ENCODE results near the gene ICAM4.
A peak's percentile ranks its signal among the peaks of the same experiment; 100 is the strongest.
"Not testable (repeated sequence)": the region's sequence is repeated elsewhere in the genome, so short reads cannot be mapped to it uniquely, and the experiment has no call there.

ICAM4 gene

GRCh38 chr19:10269333-10270179 is 17.2 kb upstream of the ICAM4 start:
- peak in 50 of 51 donors; percentile 2 to 79 (median 48) for DNase-seq

DNA sequence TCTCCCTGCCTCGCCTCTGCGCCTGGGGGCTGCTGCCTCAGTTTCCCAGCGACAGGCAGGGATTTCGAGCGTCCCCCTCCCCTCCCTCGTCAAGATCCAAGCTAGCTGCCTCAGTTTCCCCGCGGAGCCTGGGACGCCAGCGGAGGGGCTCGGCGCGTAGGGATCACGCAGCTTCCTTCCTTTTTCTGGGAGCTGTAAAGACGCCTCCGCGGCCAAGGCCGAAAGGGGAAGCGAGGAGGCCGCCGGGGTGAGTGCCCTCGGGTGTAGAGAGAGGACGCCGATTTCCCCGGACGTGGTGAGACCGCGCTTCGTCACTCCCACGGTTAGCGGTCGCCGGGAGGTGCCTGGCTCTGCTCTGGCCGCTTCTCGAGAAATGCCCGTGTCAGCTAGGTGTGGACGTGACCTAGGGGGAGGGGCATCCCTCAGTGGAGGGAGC is 16.6 kb upstream of the ICAM4 start:
- peak in 24 of 51 donors; percentile 5 to 53 (median 16) for DNase-seq

DNA sequence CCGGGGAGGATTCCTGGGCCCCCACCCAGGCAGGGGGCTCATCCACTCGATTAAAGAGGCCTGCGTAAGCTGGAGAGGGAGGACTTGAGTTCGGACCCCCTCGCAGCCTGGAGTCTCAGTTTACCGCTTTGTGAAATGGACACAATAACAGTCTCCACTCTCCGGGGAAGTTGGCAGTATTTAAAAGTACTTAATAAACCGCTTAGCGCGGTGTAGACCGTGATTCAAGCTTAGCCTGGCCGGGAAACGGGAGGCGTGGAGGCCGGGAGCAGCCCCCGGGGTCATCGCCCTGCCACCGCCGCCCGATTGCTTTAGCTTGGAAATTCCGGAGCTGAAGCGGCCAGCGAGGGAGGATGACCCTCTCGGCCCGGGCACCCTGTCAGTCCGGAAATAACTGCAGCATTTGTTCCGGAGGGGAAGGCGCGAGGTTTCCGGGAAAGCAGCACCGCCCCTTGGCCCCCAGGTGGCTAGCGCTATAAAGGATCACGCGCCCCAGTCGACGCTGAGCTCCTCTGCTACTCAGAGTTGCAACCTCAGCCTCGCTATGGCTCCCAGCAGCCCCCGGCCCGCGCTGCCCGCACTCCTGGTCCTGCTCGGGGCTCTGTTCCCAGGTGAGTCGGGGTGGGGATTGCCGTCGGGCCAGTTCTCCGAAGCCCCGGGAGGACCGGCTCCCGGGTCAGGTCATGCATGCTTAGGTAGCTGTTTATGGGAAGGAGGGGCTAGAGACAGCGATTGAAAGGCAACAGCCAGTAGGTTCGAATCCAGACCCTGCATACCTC is 15.9 kb upstream of the ICAM4 start, which contains the start of gene ICAM1:
Gene ICAM1 (plus strand): TSS at position 505 of the 779 bp plus-strand sequence. CDS start 40 bp downstream, at position 545.
- peak in 24 of 51 donors; percentile 2 to 51 (median 16) for DNase-seq

DNA sequence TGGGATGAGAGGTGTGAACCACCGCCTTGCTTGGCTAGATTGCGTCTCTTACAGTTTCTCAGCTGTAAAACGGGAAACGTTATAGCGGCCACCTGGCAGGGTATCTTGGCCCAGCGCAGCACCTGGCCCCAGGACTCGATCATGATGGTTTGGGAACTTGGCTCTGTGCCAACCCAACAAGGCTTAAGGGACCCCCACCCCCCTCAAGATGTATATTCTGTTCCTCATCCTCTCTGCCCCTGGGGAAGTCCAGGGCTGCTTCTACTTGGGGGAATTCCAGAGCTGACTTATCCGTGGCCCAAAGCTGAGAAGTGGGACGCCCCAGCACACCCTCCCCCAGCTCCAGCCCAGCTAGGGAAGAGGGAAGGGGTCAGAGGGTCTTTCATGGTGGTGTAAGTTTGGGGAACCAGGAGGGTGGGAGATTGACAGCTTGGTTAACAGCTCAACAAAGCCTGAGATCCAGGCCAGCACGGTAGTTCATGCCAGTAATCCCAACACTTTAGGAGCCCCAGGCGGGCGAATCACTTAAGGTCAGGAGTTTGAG is 15.1 kb upstream of the ICAM4 start:
- DNase-seq = peak in 2 of 51 donors; percentile 4 to 17

GRCh38 chr19:10274589-10274988 is 12.2 kb upstream of the ICAM4 start:
- DNase-seq = no peak

- DNase-seq = no peak
Observed at GRCh38 chr19:10277795-10278589, 8.8 kb upstream of the ICAM4 start.

DNA sequence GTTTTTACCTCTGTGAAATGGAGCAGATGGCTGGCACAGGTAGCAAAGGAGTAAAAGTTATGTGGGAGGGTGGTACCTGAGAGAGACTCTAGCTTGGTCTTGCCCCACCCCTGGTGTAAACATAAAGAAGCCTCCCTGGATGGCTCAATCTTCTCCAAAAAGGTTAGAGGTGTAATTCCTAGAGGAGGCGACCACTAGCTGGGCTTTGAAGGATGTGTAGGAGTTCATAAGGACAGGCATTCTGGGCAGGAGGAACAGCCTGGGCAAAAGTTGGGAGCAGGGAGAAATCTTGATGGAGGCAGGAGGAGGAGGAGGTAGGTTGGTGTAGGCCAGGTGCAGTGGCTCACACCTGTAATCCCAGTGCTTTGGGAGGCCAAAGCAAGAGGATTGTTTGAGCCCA is 7.8 kb upstream of the ICAM4 start:
- DNase-seq = no peak

DNA sequence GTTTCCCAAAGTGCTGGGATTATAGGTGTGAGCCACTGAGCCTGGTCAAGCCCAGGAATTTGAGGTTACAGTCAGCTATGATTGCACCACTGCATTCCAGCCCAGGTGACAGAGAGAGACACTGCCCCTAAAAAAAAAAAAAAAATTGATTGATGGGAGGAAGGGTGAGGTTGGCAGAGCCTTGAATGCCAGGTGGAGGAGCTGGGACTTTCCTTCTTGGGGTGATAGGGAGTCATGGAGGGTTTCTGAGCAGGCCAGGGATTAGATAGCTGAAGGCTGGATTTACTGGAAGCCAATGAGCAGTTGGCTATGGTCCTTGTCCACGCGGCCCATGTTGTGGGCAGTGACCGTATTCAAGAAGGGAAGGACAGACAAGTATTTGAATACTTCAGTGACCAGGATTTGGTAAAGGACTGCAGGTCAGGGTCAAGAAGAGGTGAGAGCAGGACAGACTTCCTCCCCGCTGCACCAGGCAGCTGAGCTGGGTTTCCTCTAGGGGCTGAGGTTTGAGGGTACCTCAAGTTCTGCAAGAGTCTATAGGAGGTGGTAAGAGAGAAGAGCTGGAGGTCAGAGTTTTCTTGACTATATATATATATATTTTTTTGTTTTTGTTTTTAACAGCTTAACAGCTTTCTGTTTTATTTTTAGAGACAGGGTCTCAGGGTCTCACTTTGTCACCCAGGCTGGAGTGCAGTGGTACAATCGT is 6.9 kb upstream of the ICAM4 start:
- no peak for DNase-seq

DNA sequence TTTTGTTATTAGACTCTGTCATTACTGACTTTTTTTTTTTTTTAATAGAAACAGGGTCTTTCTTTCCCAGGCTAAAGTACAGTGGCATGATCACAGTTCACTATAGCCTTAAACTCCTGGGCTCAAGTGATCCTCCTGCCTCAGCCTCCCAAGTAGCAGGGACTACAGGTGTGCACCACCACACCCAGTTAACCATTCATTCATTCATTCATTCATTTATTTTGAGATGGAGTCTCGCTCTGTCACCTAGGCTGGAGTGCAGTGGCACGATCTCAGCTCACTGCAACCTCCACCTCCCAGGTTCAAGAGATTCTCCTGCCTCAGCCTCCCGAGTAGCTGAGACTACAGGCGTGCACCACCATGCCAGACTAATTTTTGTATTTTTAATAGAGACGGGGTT is 4.7 kb upstream of the ICAM4 start:
- not testable (repeated sequence) for DNase-seq

DNA sequence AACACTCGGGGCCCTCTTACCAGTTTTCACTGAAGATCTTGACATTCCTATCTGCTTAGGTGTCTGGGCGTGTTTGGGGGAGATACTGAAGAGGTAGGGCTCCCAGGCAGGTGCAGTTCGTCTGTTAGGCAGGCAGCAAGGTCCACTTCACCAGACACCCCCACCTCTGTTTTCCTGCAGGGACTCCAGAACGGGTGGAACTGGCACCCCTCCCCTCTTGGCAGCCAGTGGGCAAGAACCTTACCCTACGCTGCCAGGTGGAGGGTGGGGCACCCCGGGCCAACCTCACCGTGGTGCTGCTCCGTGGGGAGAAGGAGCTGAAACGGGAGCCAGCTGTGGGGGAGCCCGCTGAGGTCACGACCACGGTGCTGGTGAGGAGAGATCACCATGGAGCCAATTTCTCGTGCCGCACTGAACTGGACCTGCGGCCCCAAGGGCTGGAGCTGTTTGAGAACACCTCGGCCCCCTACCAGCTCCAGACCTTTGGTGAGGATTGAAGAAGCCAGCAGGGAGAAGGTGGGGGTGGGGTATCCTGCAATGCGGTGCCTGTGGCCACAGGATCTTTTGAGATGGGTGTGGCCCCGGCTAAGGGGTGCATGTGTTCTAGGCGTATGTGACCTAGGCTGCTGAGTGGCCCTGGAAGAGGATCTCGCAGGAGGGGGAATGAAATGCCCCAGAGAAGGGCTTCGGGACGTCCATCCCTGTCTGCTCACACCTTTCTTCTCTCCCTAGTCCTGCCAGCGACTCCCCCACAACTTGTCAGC is 3.3 kb upstream of the ICAM4 start:
- no peak for DNase-seq

- DNase-seq = no peak
Observed at GRCh38 chr19:10284065-10284959, 2.4 kb upstream of the ICAM4 start.

- DNase-seq = no peak
Observed at GRCh38 chr19:10284960-10285278, 1.8 kb upstream of the ICAM4 start.

DNA sequence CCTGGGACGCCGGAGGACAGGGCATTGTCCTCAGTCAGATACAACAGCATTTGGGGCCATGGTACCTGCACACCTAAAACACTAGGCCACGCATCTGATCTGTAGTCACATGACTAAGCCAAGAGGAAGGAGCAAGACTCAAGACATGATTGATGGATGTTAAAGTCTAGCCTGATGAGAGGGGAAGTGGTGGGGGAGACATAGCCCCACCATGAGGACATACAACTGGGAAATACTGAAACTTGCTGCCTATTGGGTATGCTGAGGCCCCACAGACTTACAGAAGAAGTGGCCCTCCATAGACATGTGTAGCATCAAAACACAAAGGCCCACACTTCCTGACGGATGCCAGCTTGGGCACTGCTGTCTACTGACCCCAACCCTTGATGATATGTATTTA is 1.4 kb upstream of the ICAM4 start:
- no peak for DNase-seq

DNA sequence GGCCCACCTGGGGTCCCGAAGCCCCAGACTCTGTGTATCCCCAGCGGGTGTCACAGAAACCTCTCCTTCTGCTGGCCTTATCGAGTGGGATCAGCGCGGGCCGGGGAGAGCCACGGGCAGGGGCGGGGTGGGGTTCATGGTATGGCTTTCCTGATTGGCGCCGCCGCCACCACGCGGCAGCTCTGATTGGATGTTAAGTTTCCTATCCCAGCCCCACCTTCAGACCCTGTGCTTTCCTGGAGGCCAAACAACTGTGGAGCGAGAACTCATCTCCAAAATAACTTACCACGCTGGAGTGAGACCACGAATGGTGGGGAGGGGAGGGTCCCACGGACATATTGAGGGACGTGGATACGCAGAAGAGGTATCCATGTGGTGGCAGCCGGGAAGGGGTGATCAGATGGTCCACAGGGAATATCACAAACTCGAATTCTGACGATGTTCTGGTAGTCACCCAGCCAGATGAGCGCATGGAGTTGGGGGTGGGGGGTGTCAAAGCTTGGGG is 2.0 kb downstream of the ICAM4 start:
- peak in 4 of 51 donors; percentile 25 to 76 (median 41) for DNase-seq

DNA sequence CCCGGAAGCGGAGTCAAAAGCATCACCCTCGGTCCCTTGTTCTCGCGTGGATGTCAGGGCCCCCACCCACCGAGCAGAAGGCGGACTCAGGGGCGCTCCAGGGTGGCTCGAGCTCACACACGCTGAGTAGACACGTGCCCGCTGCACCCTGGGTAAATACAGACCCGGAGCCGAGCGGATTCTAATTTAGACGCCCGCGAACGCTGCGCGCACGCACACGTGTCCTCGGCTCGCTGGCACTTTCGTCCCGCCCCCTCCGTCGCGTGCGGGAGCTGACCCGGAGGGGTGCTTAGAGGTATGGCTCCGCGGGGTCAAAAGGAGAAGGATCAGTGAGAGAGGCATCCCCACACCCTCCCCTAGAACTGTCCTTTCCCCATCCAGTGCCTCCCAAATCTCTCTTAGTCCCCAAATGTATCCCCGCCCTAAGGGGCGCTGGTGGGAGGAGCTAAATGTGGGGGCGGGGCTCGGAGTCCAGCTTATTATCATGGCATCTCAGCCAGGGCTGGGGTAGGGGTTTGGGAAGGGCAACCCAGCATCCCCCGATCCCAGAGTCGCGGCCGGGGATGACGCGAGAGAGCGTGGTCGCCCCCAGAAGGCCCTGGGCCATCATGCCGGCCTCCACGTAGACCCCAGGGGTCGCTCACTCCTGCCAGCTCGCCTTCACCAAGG is 2.5 kb downstream of the ICAM4 start:
- peak in 5 of 51 donors; percentile 11 to 79 (median 44) for DNase-seq

- peak in 6 of 51 donors; percentile 12 to 67 (median 30) for DNase-seq
Observed at GRCh38 chr19:10289836-10290356, 3.1 kb downstream of the ICAM4 start, which contains the start of gene ICAM5. Gene ICAM5, plus strand, starts transcription at chr19:10289952. Its CDS starts 92 bp downstream, at chr19:10290044.

DNA sequence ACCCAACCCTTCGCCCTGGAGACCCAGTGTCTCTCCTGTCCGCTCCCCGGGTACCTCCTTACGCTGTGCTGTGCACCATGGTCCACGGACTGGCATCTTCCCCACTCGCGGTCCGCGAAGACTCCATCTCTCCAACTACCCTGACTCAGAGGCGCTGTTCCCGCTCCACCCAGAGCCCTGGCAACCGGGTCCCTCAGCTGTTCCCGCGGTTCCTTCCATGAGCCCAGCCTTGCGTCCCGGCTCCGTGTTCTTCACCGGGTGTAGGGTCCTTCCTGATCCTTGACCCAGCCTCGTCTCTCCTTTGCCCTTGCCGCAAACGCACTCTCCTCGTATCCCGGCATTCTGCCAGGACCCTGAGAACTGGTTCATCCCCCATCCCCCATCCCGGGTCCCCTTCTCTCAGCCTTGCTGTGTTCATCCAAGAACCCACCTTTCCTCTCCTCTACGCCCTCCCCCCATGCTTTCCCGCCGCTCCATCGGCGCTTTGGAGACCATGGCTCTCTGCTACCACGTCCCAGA is 3.7 kb downstream of the ICAM4 start:
- DNase-seq = no peak

All from hypothalamus (tissue), 51 donors.